WERI-Rb-1 (cell line): ENCODE data around the gene OASL.
A peak's percentile ranks its signal among the peaks of the same experiment; 100 is the strongest.

ENCODE experiments used
- DNase-seq: peaks from one replicate; pipeline ENCODE4 v3.0.0-alpha.2; 2020
- H3K27ac ChIP-seq: fragments of 250-450 bp; sonication (Bioruptor Pico); 2 replicates; pipeline ENCODE4 v1.5.1; 2020; ENCODE audit warnings: mild to moderate bottlenecking, moderate library complexity
- H3K27me3 ChIP-seq: fragments of 250-450 bp; sonication (Bioruptor Pico); 2 replicates; pipeline ENCODE4 v1.5.1; 2021; ENCODE audit warnings: mild to moderate bottlenecking, low read depth, moderate library complexity; ENCODE audit not compliant: insufficient read depth, severe bottlenecking
- H3K36me3 ChIP-seq: fragments of 250-450 bp; sonication (Bioruptor Pico); 2 replicates; pipeline ENCODE4 v1.5.1; 2020; ENCODE audit warnings: mild to moderate bottlenecking, moderate library complexity
- H3K4me3 ChIP-seq: 2 replicates; pipeline ENCODE4 v1.5.1; 2011; ENCODE audit warnings: low read depth, mild to moderate bottlenecking, control low read depth, low read length
- H3K9me3 ChIP-seq: fragments of 250-450 bp; sonication (Bioruptor Pico); 2 replicates; pipeline ENCODE4 v1.5.1; 2021; ENCODE audit warnings: mild to moderate bottlenecking, moderate library complexity; ENCODE audit not compliant: severe bottlenecking
- CTCF ChIP-seq: IDR thresholded peaks from 2 replicates; pipeline ENCODE4 v1.5.1; 2011; ENCODE audit warnings: low read depth, mild to moderate bottlenecking, control low read depth, inconsistent platforms, low read length

Gene OASL

GRCh38 chr12:120972870-120973543 lies 66.0 kb downstream of the OASL start:
- no peak for DNase-seq
- TF ChIP-seq CTCF = no peak
- Histone ChIP-seq H3K4me3 (no peak overlapping the region), H3K36me3 (no peaks in the 10 kb centered on the region), H3K9me3 (no peaks in the 10 kb centered on the region), H3K27ac (no peak overlapping the region), H3K27me3 (no peaks in the 10 kb centered on the region)

- Histone ChIP-seq H3K27ac (no peak overlapping the region), H3K9me3 (no peaks in the 10 kb centered on the region), H3K4me3 (no peak overlapping the region), H3K27me3 (no peaks in the 10 kb centered on the region), H3K36me3 (no peaks in the 10 kb centered on the region)
- peak; percentile 67 for TF ChIP-seq CTCF
- DNase-seq = peak; percentile 26
Observed at GRCh38 chr12:120971299-120972180, 67.5 kb downstream of the OASL start.

GRCh38 chr12:120970310-120970709 lies 68.7 kb downstream of the OASL start:
- no peak overlapping the region for H3K4me3 ChIP-seq
- H3K27me3 ChIP-seq = no peaks in the 10 kb centered on the region
- H3K9me3 ChIP-seq = no peaks in the 10 kb centered on the region
- no peak for DNase-seq
- H3K27ac ChIP-seq = no peak overlapping the region
- no peaks in the 10 kb centered on the region for H3K36me3 ChIP-seq
- TF ChIP-seq CTCF = no peak
